HG03280 (cell line): ENCODE results near the gene TMEM91.
"Not testable (repeated sequence)": the region's sequence is repeated elsewhere in the genome, so short reads cannot be mapped to it uniquely, and the experiment has no call there.

ENCODE experiments used
- ATAC-seq: cut with Tn5 transposase; IDR thresholded peaks from one replicate; pipeline ENCODE4 v1.9.1; 2021; ENCODE audit warnings: mild to moderate bottlenecking, moderate library complexity; ENCODE audit not compliant: unreplicated experiment

TMEM91 gene

GRCh38 chr19:41376241-41376997 is at the start of gene TMEM91:
Gene TMEM91 (plus strand): TSS chr19:41376533. CDS start chr19:41378310, 1,777 bp downstream.
- ATAC-seq = no peak

DNA sequence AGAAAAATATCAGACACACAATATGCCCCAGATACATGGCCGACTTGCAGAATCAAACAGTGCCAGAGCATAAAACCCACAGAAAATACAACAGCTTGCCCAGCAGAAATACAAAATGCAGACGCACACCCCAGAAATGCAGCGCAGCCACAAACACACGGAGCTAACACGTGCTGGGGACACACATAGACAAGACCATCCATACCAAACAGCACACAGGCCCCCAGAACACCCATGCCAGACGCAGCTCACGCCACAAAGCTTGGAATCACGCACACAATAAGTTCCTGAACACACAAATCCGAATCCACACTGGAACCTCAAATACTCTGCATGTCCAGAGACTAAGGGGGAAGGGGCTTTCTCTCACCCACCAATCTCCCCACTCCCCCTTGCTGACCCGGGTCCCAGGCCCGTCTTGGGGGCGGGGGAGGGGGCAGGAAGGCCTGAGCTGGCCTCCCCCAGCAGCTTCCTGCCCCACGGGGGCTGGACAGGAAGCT is 49.2 kb upstream of the TMEM91 start:
- no peak for ATAC-seq

- ATAC-seq = peak; percentile 61
Measured at GRCh38 chr19:41327576-41328156, 48.7 kb upstream of the TMEM91 start.

GRCh38 chr19:41328157-41328841 is 48.0 kb upstream of the TMEM91 start:
- peak; percentile 17 for ATAC-seq

- no peak for ATAC-seq
Measured at GRCh38 chr19:41328842-41329225, 47.5 kb upstream of the TMEM91 start.

GRCh38 chr19:41330481-41330880 is 45.9 kb upstream of the TMEM91 start:
- no peak for ATAC-seq

DNA sequence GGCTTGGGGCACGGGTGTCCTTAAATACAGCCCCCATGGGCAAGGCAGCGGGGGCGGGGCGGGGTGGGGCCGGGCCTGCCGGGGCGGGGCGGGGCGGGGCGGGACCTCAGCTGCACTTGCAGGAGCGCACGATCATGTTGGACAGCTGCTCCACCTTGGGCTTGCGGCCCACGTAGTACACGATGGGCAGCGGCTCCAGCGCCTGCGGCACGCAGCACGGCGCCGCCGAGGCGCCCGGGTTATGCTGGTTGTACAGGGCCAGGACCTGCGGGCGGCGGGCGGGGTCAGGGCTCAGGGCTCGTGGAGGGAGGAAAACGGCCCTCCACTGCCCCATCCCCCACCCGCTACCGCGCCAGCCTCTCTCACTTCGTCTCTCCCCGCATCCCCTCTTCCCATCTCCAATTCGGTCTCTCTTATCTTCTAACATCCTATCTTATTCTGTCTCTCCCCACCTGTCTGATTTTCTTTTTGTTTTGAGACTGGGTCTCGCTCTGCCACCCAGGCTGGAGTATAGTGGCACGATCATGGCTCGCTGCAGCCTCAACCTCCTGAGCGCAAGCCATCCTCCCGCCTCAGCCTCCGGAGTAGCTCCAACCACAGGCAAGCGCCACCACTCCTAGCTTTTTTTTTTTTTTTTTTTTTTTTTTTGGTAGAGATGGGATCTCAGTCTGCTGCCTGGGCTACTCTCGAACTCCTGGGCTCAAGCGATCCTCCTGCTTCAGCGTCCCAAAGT is 45.2 kb upstream of the TMEM91 start:
- ATAC-seq = no peak

- no peak for ATAC-seq
Measured at GRCh38 chr19:41332000-41332399, 44.3 kb upstream of the TMEM91 start.

DNA sequence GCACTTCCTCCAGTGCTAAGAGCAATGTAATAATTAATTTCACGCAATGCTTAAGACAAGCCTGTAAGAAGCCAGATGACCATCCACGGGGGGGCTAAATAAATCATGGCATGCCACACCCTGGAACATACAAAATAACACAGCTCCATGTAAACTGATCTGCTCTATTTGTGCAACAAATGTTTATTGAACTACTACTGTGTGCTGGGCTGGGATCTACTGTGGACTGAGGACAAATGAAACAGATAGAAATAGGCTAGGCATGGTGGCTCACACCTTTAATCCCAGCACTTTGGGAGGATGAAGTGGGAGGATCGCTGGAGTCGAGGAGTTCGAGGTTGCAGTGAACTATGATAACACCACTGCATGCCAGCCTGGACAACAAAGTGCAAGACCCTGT is 43.9 kb upstream of the TMEM91 start:
- ATAC-seq = no peak

DNA sequence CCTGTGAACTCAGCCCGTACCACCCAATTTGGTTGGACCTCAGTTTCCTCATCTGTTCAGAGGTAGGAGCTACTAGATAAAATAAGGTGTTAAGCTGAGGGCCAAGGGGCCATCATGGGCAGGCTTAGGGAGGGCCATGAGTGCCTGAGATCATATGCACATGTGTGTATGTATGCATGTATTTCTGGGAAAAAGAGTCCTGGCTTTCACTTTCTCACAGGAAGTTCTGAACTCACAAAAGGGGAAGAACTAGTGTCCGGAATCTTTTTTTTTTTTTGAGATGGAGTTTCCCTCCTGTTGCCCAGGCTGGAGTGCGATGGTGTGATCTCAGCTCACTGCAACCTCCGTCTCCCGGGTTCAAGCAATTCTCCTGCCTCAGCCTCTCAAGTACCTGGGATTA is 41.5 kb upstream of the TMEM91 start:
- ATAC-seq = no peak

- ATAC-seq = no peak
Measured at GRCh38 chr19:41335467-41335866, 40.9 kb upstream of the TMEM91 start.

- no peak for ATAC-seq
Measured at GRCh38 chr19:41339936-41340335, 36.4 kb upstream of the TMEM91 start.

- ATAC-seq = no peak
Measured at GRCh38 chr19:41341669-41342490, 34.5 kb upstream of the TMEM91 start.

- ATAC-seq = no peak
Measured at GRCh38 chr19:41344162-41344561, 32.2 kb upstream of the TMEM91 start.

DNA sequence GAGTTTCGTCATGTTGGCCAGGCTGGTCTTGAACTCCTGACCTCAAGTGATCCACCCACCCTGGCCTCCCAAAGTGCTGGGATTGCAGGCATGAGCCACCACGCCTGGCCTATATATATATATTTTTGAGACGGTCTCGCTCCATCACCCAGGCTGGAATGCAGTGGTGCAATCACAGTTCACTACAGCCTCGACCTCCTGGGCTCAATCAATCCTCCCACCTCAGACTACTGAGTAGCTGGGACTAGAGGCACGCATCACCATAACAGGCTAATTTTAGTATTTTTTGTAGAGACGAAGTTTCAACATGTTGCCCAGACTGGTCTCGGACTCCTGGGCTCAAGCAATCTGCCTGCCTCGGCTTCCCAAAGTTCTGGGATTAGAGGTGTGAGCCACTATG is 29.4 kb upstream of the TMEM91 start:
- ATAC-seq = not testable (repeated sequence)

- peak; percentile 0 for ATAC-seq
Measured at GRCh38 chr19:41350735-41351338, 25.5 kb upstream of the TMEM91 start.

- peak; percentile 40 for ATAC-seq
Measured at GRCh38 chr19:41351339-41352245, 24.7 kb upstream of the TMEM91 start.

DNA sequence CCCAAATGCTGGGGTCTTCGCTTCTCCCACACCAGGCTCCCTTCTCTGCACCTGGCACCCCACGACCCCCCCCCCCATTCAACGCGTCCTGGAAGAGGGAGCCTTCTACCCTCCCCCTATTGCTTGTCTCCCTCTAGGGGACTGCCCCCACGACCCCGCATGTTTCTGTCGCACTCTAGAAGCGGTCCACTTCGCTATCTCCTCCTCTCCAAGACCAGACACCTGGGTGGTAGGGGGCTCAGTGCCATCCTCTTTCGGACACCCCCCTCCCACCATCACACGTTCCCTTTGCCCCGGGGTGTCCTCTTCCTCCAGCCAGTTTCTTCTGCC is 24.1 kb upstream of the TMEM91 start:
- no peak for ATAC-seq
